OCI-LY3 (cell line): ENCODE data around the gene ZFP42.
"Not testable (repeated sequence)": the region's sequence is repeated elsewhere in the genome, so short reads cannot be mapped to it uniquely, and the experiment has no call there.

Experiments
- H2AFZ ChIP-seq: fragments of 200-600, 300-600 bp; shearing (Covaris generic); 2 replicates; pipeline ENCODE4 v1.6.0; 2014; ENCODE audit warnings: antibody characterized with exemption, low read depth, low read length
- H3K27ac ChIP-seq: fragments of 200-600, 300-600 bp; sonication (generic); 2 replicates; pipeline ENCODE4 v1.5.1; 2014; ENCODE audit warnings: mild to moderate bottlenecking, low read length, moderate library complexity, mixed read lengths
- H3K27me3 ChIP-seq: fragments of 200-600, 300-600 bp; sonication (generic); 2 replicates; pipeline ENCODE4 v1.6.1; 2014; ENCODE audit warnings: low read depth, low read length, mixed read lengths
- H3K36me3 ChIP-seq: fragments of 200-600, 300-600 bp; sonication (generic); replicated peaks from 2 replicates; pipeline ENCODE3; 2014; ENCODE audit warnings: low read depth, low read length, mixed read lengths
- H3K4me1 ChIP-seq: fragments of 300-600, 200-600 bp; sonication (generic); 2 replicates; pipeline ENCODE4 v1.6.1; 2014; ENCODE audit warnings: low read length, mixed read lengths
- H3K4me2 ChIP-seq: fragments of 200-600, 300-600 bp; sonication (generic); 2 replicates; pipeline ENCODE4 v1.6.1; 2014; ENCODE audit warnings: low read length, mixed read lengths
- H3K4me3 ChIP-seq: fragments of 300-600, 200-600 bp; sonication (generic); 2 replicates; pipeline ENCODE4 v1.5.1; 2014; ENCODE audit warnings: antibody characterized with exemption, mild to moderate bottlenecking, low read length, moderate library complexity
- H3K79me2 ChIP-seq: fragments of 300-600, 200-600 bp; shearing (Covaris generic); 2 replicates; pipeline ENCODE4 v1.6.1; 2014; ENCODE audit warnings: mild to moderate bottlenecking, low read length, mixed read lengths
- H3K9ac ChIP-seq: fragments of 300-600, 200-600 bp; shearing (Covaris generic); 2 replicates; pipeline ENCODE4 v1.6.0; 2014; ENCODE audit warnings: mild to moderate bottlenecking, low read length, moderate library complexity
- H3K9me3 ChIP-seq: fragments of 200-600, 300-600 bp; shearing (Covaris generic); 2 replicates; pipeline ENCODE4 v1.6.1; 2014; ENCODE audit warnings: low read length, mixed read lengths; ENCODE audit not compliant: insufficient read depth
- H4K20me1 ChIP-seq: fragments of 200-600, 300-600 bp; sonication (generic); 2 replicates; pipeline ENCODE4 v1.6.1; 2016; ENCODE audit warnings: low read length, mixed read lengths; ENCODE audit not compliant: insufficient read depth
- EZH2phosphoT487 ChIP-seq: fragments of 200-600 bp; shearing (Covaris generic); IDR thresholded peaks from 2 replicates; pipeline ENCODE4 v1.6.1; 2018; ENCODE audit warnings: antibody characterized with exemption, mixed run types, low read depth
- TF ChIP-seq, protein P1 (sequence below): fragments of 200-600, 300-600 bp; sonication (generic); IDR thresholded peaks from 2 replicates; pipeline ENCODE4 v1.5.1; 2014; ENCODE audit warnings: antibody characterized with exemption, low read length, low read depth

Gene ZFP42

DNA sequence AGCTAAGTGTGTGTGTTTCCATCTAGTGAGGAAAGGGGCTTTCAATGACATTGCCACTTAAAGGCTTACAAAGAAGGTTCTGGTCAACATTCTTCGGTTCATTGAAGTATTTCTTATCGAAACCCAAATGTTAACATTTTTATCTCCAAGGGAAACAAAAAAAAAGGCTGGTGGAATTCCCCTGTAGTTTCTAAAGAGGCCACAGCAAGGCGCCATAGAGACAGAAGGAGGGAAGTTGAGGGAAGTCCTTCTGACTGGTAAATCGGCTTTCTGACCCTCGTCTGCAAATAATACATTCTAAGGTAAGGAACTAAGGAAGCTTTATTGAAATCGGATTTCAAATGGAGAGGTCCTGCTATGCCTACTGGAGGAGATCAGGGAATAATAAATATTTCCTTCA, 1.7 kb upstream of the ZFP42 start:
- H3K79me2 ChIP-seq, result no peaks in the 10 kb centered on the region
- H3K27me3 ChIP-seq, result no peaks in the 10 kb centered on the region
- no peak overlapping the region for H3K27ac ChIP-seq
- no peak overlapping the region for H3K9ac ChIP-seq
- no peak overlapping the region for H2AFZ ChIP-seq
- no peaks in the 10 kb centered on the region for H3K36me3 ChIP-seq
- no peaks in the 10 kb centered on the region for H3K4me1 ChIP-seq
- no peak overlapping the region for H3K4me3 ChIP-seq
- H4K20me1 ChIP-seq, result no peaks in the 10 kb centered on the region
- H3K9me3 ChIP-seq, result no peaks in the 10 kb centered on the region
- no peak for TF ChIP-seq EZH2phosphoT487
- TF ChIP-seq, protein P1, sequence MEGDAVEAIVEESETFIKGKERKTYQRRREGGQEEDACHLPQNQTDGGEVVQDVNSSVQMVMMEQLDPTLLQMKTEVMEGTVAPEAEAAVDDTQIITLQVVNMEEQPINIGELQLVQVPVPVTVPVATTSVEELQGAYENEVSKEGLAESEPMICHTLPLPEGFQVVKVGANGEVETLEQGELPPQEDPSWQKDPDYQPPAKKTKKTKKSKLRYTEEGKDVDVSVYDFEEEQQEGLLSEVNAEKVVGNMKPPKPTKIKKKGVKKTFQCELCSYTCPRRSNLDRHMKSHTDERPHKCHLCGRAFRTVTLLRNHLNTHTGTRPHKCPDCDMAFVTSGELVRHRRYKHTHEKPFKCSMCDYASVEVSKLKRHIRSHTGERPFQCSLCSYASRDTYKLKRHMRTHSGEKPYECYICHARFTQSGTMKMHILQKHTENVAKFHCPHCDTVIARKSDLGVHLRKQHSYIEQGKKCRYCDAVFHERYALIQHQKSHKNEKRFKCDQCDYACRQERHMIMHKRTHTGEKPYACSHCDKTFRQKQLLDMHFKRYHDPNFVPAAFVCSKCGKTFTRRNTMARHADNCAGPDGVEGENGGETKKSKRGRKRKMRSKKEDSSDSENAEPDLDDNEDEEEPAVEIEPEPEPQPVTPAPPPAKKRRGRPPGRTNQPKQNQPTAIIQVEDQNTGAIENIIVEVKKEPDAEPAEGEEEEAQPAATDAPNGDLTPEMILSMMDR, result no peak
- H3K4me2 ChIP-seq, result no peak overlapping the region

DNA sequence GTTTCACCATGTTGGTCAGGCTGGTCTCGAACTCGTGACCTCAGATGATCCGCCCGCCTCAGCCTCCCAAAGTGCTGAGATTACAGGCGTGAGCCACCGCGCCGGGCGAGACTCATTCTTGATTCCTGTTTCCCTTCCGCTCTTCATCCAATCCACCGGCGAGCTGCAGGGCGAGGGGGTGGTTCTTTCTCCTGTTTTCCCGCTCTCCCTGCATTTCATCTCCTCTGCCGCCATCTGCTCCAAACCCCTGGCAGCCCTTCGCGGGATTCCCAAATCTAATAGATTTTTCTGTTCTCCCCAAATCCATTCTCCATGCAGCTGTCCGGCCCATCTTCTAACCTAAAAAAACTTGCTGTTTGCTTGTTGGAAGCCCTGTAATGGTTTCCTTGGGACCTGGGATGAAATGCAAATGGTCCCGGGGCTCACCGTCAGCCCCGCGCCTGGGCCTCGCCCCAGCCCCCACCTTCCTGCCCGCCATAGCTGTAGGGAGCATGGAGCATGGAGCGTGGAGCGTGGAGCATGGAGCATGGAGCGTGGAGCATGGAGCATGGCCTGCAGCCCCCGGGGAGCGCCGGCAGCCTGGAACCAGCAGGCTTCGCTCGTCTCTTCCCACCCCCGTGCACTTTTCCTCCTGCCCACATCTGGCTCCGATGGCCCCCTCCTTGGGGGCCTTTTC, 1.1 kb downstream of the ZFP42 start:
- Histone ChIP-seq H4K20me1 (no peaks in the 10 kb centered on the region), H3K36me3 (no peaks in the 10 kb centered on the region), H3K27me3 (no peaks in the 10 kb centered on the region), H3K4me2 (no peak overlapping the region), H3K9me3 (no peaks in the 10 kb centered on the region), H2AFZ (no peak overlapping the region), H3K79me2 (no peaks in the 10 kb centered on the region), H3K4me3 (no peak overlapping the region), H3K4me1 (no peaks in the 10 kb centered on the region), H3K27ac (no peak overlapping the region), H3K9ac (no peak overlapping the region)
- no peak for TF ChIP-seq EZH2phosphoT487
- TF ChIP-seq, protein P1, result no peak

DNA sequence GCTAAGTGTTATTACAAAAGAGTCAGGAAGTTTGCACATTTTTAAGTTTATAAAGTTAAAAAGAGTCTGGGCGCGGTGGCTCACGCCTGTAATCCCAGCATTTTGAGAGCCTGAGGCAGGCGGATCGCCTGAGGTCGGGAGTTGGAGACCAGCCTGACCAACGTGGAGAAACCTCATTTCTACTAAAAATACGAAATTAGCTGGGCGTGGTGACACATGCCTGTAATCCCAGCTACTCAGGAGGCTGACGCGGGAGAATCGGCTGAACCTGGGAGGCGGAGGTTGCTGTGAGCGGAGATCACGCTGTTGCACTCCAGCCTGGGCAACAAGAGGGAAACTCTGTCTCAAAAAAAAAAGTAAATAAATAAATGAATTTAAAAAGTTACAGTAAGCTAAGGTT, 2.4 kb downstream of the ZFP42 start:
- H3K27ac ChIP-seq, H2AFZ ChIP-seq, H3K36me3 ChIP-seq, H3K79me2 ChIP-seq, H3K9ac ChIP-seq, H4K20me1 ChIP-seq, H3K4me2 ChIP-seq, H3K27me3 ChIP-seq, H3K4me3 ChIP-seq, H3K9me3 ChIP-seq, H3K4me1 ChIP-seq: not testable (repeated sequence)

DNA sequence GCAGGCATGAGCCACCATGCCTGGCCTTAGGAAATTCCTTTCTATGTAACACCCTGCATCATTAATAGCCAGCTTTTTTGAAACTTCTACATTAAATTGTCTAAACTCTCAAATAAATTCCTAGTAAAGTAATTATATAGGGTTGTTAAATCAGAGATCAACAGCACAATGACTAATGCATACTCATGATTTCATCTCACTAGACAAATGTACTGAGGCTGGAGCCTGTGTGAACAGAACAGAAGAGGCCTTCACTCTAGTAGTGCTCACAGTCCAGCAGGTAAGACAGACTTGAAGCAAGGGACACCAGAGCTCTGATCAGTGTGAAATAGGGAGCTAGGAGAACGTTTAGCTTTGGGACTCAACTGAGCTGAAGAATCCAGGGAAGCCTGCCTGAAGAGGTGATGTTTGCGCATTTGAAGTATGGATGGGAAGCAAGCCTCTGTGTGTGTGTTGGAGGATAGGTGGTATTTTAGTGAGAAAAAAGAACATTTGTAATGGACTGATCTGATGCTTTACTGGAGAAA, 3.9 kb downstream of the ZFP42 start:
- no peak overlapping the region for H3K9ac ChIP-seq
- TF ChIP-seq EZH2phosphoT487, result no peak
- TF ChIP-seq, protein P1, result no peak
- H3K27me3 ChIP-seq, result no peaks in the 10 kb centered on the region
- H3K4me2 ChIP-seq, result no peak overlapping the region
- H3K79me2 ChIP-seq, result no peaks in the 10 kb centered on the region
- no peak overlapping the region for H2AFZ ChIP-seq
- no peaks in the 10 kb centered on the region for H4K20me1 ChIP-seq
- no peak overlapping the region for H3K4me3 ChIP-seq
- no peak overlapping the region for H3K27ac ChIP-seq
- H3K4me1 ChIP-seq, result no peaks in the 10 kb centered on the region
- H3K9me3 ChIP-seq, result no peaks in the 10 kb centered on the region
- H3K36me3 ChIP-seq, result no peaks in the 10 kb centered on the region
